Measurements from ENCODE around the gene TOP2A.

The TOP2A gene

DNA sequence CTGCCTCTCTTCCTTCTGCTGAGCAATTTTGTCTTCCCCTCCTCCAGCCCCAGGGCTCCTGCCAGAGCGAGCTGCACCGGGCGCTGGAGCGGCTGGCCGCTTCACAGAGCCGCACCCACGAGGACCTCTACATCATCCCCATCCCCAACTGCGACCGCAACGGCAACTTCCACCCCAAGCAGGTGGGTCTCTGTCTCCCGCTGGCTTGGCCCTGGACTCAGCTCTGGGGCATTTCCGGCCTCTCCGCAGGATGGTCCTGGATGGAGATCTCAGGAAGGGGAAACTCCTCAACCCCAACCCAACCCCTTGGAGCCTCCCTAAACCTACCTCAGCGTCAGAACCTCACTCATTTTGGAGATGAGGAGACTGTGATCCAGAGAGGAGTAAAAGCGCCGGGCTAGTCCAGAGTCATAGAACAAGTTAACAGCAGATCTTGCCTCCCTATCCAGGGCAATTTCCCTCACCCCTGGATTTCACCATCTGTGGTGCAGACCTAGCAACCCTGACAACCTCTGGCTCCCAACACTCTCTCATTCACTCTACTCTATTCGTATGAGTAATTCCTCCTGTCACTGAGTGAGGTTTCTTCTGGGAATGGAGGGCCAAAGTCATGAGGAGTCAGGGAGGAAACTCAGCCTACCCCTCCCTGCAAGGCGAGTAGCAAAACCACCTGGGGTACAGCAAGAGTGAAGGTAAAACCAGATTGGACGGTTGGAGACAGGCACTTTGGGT, 36.4 kb upstream of the TOP2A start:
- DNase-seq, result no peak

DNA sequence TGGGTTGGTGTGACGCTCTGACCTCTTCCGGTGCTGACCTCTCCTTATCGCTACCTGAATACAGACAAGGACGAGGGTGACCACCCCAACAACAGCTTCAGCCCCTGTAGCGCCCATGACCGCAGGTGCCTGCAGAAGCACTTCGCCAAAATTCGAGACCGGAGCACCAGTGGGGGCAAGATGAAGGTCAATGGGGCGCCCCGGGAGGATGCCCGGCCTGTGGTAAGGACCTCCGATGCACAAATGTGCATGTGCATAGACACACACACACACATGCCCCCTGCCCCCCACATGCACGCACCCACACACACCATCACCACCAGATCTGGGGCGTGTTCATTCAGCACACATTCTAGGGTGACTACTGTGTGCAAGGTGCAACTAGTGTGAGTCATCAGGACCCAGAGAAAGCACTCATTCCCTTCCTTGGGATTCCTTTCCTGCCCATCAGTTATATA, 35.3 kb upstream of the TOP2A start:
- no peak for DNase-seq

DNA sequence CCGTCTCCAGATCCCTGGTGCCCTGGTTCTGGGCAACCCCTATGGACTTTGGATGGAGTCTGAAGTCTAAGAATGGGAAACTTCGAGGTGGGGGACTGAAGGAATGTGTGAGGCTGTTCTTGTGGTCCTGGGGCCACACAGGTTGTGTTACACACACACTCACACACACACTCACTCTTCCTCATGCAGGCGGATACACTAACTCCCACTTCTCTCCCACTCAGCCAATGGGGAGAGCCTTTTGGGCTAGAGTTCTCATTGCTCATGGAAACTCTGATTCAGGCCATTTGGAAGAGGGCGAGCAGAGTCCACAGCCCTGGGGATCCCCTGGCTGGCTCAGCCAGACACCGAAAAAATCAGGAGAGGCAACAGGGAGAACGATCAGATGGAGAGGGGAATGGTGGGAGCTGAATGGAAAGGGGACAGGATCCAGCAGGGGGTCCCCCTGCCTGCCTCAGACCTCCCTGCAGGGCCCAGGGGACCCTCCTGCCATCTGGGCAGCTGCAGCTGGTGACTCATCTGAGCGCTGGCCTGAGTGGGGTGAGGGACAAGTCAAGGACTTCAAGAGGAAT, 34.6 kb upstream of the TOP2A start:
- DNase-seq, result no peak

DNA sequence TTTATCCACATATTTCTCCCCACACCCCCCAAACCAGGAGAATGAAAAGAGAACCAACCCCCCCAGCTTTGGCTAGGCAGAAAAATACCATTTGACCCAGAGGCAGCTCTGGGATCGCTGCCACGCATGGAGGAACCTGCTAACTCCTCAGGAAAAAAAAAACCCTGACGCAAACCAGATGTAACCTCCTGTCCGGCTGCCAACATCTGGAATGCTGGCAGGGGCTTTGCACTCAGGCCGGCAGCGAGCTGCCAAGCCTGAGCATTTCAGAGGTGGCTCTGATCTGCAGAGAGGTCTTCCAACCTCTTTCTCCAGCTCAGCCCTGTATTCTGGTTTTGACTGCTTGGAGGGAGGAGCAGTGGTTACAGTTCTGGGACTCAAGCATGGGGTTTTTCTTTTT, 33.7 kb upstream of the TOP2A start:
- DNase-seq, result no peak

DNA sequence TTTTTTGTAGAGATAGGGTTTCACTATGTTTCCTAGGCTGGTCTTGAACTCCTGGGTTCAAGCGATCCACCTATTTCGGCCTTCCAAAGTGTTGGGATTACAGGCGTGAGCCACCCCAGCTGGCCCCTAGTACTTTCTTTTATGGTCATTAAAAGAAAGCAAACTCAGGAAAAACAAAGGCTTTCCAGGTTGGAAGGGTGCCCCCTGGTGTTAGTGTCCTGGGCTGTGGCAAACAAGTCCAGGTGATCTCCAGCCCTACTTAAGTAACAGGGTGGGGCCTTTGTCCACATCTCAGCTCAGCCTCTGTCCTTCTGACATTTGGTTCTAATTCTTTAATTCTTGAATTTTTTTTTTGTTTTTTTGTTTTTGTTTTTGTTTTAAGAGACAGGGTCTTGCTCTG, 32.5 kb upstream of the TOP2A start:
- DNase-seq, result no peak

DNA sequence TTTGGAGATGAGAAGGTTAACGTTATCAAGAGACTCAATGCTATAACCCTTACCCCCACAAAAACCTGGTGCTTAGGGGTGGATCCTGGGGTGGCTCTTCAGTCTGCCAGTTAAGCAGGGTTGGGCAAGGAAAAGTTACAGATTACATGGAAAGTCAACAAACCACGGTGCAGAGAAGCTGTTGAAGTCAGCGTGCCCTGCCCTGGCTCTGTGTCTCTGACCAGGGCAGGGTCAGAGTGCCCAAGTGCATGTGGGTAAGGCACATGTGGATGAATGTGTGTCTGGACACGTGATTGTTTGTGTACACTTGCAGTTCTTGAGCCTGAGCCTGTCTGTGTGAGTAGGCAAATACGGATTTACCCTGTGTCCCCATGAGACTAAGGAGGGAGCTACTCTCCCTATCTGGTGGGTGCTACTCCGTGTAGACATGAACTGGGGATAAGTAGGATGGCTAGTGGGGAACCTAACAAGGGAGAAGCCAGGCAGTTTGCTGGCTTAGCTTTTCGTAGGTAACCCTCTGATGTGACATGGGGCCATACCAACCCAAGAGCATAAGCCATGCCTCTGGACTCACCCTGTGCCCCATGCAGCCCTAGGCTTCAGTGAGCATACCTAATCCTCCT, 31.1 kb upstream of the TOP2A start:
- no peak for DNase-seq

DNA sequence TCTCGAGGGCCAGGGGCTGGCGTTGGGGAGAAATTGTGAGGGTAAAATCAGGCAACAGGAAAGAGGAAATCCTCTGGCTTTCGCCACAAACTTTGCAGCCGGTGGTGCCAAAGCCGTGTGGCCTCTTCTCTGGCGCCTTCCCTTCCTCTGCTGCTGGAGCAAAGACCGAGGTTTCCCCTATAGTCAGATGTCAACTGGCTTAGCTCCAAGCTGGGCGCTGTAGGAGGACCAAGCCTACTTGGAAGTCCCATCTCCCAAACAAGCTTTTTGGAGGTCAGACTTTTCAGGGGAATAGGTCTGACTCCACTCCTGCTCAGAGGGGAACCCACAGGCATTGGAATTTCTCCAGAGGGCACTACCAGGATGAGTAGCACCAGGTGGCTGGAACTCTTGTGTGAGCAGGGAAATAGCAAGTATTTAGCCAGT, 30.5 kb upstream of the TOP2A start:
- DNase-seq, result no peak

DNA sequence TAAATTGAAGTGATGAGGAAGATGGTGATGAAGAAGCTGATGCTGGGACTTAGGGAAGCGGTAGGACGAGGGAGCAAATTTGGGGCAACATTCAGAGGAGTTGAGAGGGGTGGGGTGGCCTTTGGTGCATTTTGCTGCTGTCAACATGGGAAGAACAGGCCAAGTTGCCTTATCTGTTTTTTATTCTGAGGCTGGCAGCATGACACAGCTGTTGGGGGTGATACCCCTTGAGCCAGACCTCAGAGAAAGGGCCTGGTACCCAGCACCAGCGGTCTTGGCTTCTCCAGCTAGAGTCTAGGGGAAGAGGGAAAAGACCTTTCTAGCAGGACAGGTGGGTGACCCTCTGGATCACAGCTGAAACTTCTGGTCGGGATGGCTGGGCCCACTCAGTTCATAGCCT, 30.1 kb upstream of the TOP2A start:
- DNase-seq, result no peak

DNA sequence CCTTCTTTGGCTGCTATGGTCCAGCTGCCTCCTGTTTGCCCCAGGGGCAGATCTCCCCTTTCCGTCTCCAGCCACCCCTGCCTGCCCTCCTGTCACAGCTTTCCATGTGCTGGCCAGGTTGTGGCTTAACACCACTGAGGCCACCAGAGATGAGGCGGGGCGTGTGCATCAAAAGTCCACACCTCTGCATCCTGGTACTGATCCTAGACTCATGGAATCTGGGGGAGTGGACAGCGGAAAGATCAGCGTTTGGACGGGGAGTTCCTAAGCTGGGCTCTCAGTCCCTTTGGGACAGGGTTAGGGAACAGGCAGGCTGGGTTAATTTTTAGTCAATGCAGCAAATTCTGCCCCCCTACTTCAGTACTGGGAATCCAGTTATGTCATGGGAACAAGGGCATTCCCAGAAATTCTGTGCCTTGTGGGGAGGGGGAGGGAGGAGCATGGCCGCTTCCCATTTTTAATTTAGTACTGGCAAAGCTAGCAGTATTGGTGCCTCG, 29.5 kb upstream of the TOP2A start:
- no peak for DNase-seq

DNA sequence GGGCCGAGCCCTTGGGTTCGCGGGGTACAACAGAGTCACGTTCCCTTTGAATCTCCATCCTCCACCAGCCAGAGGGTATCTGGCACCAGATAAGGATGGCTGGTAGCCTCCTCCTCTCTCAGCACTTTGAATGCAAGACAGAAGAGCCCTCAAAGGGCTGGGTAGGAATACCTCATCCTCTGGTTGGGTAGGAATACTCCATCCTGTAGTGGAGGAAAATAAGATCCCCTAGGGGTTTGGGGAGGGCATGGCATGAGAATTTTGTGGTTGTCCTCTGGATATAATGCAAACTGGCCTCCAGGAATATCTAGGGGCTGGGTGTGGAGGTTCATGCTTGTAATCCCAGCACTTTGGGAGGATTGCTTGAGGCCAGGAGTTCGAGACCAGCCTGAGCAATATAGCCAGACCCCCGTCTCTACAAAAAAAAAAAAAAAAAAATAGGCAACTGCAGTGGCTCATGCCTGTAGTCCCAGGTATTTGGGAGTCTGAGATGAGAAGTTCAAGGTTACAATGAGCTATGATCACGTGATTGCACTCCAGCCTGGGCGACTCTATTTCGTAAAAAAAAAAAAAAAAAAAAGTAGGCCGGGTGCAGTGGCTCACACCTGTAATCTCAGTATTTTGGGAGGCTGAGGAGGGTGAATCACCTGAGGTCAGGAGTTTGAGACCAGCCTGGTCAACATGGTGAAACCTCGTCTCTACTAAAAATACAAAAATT, 28.2 kb upstream of the TOP2A start:
- DNase-seq, result no peak

DNA sequence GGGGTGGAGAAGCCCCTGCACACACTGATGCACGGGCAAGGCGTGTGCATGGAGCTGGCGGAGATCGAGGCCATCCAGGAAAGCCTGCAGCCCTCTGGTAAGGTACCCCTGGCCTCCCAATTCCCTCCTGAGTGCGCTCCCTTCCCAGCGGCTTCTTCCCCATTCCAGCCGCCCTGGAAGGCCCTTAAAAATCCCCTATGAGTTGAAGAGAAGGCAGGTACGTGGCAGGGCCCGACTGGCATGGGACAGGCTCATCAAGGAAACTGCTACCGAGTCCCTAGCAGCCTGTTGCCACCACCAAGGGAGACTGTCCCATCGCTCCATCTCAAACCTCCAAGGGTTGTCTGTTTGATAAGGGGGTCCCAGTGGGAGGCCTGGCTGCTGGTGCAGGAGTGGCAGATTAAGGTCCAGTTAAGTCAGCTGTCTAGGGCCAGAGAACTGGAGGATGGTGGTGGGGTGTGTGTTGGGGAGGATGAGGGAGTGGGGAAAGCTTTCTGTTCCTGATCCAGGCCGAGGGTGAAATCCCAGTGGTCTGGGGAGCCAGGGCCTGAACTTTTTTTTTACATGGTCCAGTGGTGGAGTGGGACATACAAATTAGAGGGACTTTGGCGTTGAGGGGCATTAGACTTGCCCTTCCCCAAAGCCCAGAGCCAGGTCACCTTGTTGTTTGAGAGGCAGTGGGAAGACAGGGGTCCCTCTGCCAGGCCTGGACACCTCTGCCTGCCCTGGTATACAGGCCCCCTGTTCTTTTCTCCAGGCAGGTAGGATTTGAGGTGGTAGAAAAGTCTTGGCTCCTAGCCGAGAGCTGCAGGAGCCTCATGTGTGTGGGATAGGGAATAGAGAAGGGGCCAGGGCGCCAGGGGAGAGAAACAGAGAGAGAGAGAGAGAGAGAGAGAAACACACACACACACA, 26.5 kb upstream of the TOP2A start:
- DNase-seq, result peak in 2 of 56 donors; percentile 11 to 27

DNA sequence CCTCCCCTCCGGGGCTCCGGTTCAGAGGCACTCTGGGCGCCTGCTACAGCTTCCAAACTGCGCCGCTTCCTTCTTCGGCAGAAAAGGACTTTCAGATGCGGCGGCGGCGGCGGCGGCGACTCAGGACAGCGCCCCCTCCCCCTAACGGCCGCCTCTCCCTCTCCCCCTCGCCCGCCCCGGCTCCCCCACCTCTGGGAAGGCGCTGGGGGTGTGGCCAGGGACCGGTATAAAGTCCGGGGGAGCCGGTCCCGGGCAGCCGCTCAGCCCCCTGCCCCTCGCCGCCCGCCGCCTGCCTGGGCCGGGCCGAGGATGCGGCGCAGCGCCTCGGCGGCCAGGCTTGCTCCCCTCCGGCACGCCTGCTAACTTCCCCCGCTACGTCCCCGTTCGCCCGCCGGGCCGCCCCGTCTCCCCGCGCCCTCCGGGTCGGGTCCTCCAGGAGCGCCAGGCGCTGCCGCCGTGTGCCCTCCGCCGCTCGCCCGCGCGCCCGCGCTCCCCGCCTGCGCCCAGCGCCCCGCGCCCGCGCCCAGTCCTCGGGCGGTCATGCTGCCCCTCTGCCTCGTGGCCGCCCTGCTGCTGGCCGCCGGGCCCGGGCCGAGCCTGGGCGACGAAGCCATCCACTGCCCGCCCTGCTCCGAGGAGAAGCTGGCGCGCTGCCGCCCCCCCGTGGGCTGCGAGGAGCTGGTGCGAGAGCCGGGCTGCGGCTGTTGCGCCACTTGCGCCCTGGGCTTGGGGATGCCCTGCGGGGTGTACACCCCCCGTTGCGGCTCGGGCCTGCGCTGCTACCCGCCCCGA, 25.7 kb upstream of the TOP2A start, which contains the start of gene IGFBP4:
Gene IGFBP4, plus strand, starts transcription at position 255 of the 792 bp plus-strand sequence. Its CDS starts 286 bp downstream, at position 541.
- peak in 43 of 56 donors; percentile 6 to 76 (median 30) for DNase-seq

DNA sequence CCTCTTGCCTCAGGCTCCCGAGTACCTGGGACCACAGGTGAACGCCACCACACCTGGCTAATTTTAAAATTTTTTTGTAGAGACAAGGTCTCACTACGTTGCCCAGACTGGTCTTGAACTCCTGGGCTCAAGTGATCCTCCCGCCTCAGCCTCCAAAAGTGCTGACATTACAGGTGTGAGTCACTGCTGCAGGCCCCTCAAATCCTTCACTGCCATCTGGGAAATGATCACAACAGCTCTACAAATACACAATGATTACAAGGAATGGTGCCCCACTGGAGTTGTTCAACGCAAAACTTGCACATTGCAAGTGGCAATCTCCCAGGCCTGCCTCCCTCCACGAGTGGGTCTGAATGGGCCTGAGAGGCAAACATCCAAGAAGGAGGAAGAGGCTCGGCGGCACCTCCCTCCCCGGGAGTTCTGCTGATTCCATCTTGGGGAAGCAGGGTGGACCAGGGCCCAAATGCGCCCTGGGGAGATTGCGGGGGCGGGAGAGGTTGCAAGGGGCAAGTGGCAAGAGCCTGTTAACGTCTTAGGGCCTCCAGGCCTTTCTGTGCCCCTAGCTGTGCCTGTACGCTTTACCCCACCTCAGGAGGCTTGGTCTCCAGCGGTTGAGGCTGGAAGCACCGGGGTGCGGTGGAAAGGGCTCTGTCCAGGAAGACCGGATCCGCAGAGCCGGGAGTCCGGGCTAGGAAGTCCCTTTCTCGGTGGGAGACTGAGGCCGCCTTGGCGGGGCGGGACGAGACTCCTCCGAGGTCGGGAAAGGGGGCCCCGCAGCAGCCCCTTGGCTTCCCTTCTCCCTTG, 24.9 kb upstream of the TOP2A start:
- DNase-seq, result peak in 2 of 56 donors; percentile 2 to 28

DNA sequence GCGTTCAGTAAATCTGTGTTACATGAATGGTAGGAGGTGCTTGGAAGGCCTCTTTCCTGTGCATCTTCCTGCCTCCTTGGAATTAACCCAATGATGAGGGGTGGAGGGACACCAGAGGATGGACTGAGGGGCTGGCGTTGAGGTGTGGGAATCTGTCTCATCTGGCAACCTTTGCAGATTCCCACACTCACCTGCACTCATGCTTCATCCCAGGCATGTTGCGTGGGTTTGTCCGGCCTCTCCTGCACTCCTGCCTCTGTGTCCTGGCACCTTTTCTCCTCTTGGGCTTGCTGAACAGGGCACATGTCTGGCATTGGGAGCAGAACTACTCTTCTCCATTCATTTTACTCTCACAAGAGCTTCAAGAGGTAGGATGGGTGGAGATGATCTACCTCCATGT, 22.5 kb upstream of the TOP2A start:
- DNase-seq, result no peak

DNA sequence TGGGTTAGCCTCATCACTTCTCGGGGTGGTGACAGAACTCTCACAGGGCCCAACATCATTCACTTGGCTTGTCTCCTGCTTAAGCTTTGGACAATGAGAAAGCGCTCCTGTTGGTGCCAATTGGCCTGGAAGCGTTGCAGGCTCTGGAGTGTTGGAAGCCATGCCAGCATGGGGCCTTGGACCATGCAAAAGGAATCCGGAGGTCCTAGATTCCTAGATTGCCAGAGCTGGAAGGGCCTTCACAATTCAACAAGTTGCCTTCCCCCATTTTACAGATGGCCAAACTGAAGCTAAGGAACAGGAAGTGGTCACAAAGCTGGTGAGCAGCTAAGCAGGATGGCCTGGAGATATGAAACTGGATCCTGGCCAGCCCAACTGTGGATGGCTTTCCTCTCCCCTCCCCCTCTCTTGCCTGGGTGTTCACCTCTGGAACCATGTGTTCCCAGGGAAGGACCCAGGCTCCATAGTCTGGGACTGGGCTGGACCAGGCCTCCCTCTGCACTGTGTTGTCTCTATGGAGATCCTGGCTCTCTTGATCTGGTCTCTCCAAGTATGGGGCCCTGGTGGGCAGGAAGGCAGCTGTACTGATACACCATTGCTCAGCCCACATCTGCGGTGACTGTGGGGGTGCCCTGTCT, 19.5 kb upstream of the TOP2A start:
- DNase-seq, result peak in 1 of 56 donors; percentile 14

DNA sequence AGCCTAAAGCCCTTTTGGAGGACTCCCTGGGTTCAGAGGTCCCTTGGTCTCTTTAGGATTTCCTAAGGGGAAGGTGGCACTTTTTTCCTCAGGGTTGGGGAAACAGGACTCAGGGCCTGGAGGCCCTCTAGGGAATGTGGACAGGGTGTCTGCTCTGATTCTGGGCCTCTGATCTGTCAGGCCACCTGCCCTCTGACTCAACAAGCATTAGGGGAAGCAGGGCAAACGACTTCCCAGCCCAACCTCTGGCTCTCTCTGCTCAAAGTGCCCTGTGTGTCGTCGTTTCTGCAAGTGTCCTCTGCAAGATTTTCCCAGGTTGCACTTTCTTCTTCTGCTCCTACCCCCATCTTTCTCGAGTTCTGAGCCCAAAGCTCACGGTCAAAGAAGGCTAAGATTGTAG, 18.9 kb upstream of the TOP2A start:
- no peak for DNase-seq

DNA sequence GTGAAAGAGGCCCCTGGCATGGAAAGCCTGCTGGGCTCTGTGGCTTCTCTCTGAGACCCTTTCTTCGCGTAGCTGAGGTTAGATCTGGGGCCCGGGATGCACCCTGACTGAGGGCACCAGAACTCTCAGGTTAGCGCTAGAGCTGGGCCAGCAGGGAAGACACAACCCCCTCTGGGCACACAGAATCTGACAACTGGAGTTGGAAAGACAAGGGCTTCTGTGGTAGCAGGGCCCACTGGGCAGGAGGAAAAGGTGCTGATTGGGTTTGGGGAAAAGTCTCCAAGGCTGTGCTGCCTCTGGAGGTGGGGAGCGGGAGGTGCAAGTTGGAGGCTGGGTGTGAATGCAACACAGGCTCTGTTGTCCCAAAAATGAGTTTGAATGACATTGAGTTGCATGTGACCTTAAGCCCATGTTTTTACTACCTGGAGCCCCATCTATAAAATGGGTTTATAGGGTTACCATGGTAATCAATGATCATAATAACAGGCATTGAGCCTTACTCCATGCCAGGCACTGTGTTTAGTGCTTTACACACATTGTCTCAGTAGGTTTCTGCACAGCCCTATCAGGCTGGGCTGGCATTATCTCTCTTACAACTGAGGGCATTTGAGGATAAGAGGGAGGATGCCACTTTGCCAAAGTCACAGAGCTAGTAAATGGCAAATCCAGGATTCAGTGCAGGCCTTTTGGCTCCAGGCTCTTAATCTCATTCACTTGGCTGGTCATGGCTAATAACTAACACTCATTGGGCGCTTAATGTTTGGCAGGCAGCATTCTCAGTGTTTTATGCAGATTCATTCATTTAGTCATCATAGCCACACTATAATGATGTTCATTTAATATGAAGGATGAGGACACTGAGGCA, 16.1 kb upstream of the TOP2A start:
- no peak for DNase-seq
